Right atrium auricular region (tissue), 2 donors: Measurements from ENCODE around the gene ZHX3. TPM values are rescaled to one million over a fixed set of nuclear protein-coding genes. Genes with fewer than 3 reads are reported as not detected.

Experiments
- DNase-seq: peaks from one replicate; pipeline ENCODE4 v3.0.0-alpha.2; 2019; ENCODE audit warnings: low spot score
- H3K27ac ChIP-seq, 2 donors: fragments of 200-600 bp; sonication (generic); 1 replicate in 1 of 2; 2 replicates in 1 of 2; pipeline ENCODE4 v1.5.1; 2016 to 2019
- H3K27me3 ChIP-seq, 2 donors: fragments of 200-600 bp; sonication (generic); one replicate each; pipeline versions ENCODE4 v1.5.1 to v1.6.0; 2017 to 2019
- H3K36me3 ChIP-seq: fragments of 200-600 bp; sonication (generic); one replicate; pipeline ENCODE4 v1.5.1; 2016
- H3K4me1 ChIP-seq, 2 donors: fragments of 200-600 bp; sonication (generic); one replicate each; pipeline versions ENCODE4 v1.5.1 to v1.6.0; 2017 to 2019
- H3K4me3 ChIP-seq, 2 donors: fragments of 200-600 bp; sonication (generic); 1 replicate in 1 of 2; 2 replicates in 1 of 2; pipeline ENCODE4 v1.5.1; 2017 to 2019; ENCODE audit warnings: mild to moderate bottlenecking in 1 of 2, moderate library complexity in 1 of 2
- H3K9me3 ChIP-seq, 2 donors: fragments of 200-600 bp; sonication (generic); one replicate each; pipeline ENCODE4 v1.5.1; 2019
- total RNA-seq, 2 donors: library from RNA; depleted of rRNA; stranded (reverse); fragments of >200 nt; gene quantifications; one replicate each; pipeline ENCODE4 v1.1.0, GENCODE V29; 2016
- TF ChIP-seq, protein P1 (sequence below), 2 donors: fragments of 200-600 bp; sonication (generic); IDR thresholded peaks; one replicate each; pipeline ENCODE4 v1.5.1; 2019; ENCODE audit warnings: antibody characterized with exemption in 2 of 2

Gene ZHX3
- total RNA-seq, 2 donors from 2014 or later: 23.8 to 25.7 TPM

DNA sequence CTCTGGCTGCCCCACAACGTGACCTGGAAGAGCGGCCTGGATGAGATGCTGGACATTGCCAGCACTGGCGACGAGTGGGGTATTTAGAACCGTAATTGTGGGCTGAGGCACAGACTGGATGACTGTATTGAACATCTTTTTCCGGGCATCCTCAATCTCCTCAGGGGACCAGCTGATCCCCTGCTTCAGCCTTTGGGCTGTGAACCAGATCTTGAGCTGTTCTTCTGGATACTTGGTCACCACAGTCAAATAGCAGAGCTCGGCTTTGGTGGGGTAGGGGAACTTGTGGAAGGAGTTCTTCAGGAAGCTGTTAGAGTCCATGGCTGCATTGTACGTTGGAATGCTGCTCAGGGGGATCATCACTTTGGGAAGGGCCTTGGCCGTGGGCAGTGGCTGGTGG is 113.9 kb downstream of the ZHX3 start:
- no peak for DNase-seq
- no peak overlapping the region for H3K27ac ChIP-seq
- H3K4me1 ChIP-seq: peaks cover 0 to 8% of the 10 kb centered on the region in 2 donors
- no peak overlapping the region for H3K4me3 ChIP-seq
- H3K9me3 ChIP-seq: peaks cover 0 to 5% of the 10 kb centered on the region in 2 donors
- H3K36me3 ChIP-seq: peaks cover 32% of the 10 kb centered on the region
- H3K27me3 ChIP-seq: no peaks in the 10 kb centered on the region
- TF ChIP-seq, protein P1, sequence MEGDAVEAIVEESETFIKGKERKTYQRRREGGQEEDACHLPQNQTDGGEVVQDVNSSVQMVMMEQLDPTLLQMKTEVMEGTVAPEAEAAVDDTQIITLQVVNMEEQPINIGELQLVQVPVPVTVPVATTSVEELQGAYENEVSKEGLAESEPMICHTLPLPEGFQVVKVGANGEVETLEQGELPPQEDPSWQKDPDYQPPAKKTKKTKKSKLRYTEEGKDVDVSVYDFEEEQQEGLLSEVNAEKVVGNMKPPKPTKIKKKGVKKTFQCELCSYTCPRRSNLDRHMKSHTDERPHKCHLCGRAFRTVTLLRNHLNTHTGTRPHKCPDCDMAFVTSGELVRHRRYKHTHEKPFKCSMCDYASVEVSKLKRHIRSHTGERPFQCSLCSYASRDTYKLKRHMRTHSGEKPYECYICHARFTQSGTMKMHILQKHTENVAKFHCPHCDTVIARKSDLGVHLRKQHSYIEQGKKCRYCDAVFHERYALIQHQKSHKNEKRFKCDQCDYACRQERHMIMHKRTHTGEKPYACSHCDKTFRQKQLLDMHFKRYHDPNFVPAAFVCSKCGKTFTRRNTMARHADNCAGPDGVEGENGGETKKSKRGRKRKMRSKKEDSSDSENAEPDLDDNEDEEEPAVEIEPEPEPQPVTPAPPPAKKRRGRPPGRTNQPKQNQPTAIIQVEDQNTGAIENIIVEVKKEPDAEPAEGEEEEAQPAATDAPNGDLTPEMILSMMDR (IDR thresholded peaks at IDR 0.05): no peak

DNA sequence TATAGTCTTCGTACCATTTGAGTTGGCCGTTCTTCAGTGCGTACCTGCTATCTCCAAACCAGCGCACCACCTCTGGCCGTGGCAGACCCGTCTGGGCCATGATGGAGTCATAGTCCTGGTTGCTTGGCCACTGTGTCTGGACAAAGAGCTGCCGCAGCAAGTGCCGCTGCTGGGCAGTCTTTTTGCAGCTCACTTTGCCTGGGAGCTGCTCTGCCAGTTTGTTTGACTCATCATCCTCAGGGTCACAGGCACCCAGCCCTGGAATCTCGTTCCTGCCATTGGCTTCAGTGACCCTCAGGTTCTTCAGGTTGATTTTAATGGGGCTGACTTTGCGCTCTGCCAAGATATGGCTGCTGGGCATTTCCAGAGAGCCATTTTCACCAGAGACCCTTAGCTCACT is 115.1 kb downstream of the ZHX3 start:
- no peak for DNase-seq
- TF ChIP-seq, protein P1 (IDR thresholded peaks at IDR 0.05): no peak
- no peak overlapping the region for H3K27ac ChIP-seq
- peaks cover 0 to 8% of the 10 kb centered on the region in 2 donors for H3K4me1 ChIP-seq
- peaks cover 0 to 18% of the 10 kb centered on the region in 2 donors for H3K9me3 ChIP-seq
- H3K27me3 ChIP-seq: no peaks in the 10 kb centered on the region
- peaks cover 32% of the 10 kb centered on the region for H3K36me3 ChIP-seq
- H3K4me3 ChIP-seq: no peak overlapping the region

DNA sequence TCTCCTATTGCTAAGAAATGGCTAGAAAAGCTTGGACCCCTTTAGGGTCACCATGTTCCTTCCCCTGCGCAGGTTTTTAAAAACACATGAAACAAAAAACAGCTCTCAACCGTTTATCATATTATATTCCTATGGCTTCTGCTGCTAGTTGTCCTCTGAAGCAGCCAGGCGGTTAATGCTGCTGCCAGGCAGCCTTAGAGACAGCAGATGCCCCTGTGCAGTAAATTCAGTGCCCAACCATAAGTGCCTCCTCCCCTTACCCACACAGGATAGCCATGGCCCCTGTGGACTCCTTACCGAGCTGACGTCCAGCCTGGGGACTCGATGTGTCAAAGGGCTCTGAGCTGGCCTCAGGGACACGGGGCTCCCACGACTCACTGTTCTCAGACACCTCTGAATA is 115.8 kb downstream of the ZHX3 start:
- Histone ChIP-seq H3K4me3 (no peak overlapping the region), H3K9me3 (peaks cover 0 to 18% of the 10 kb centered on the region in 2 donors), H3K36me3 (peaks cover 32% of the 10 kb centered on the region), H3K27me3 (no peaks in the 10 kb centered on the region), H3K27ac (no peak overlapping the region), H3K4me1 (peaks cover 0 to 8% of the 10 kb centered on the region in 2 donors)
- DNase-seq: no peak
- TF ChIP-seq, protein P1 (IDR thresholded peaks at IDR 0.05): no peak

DNA sequence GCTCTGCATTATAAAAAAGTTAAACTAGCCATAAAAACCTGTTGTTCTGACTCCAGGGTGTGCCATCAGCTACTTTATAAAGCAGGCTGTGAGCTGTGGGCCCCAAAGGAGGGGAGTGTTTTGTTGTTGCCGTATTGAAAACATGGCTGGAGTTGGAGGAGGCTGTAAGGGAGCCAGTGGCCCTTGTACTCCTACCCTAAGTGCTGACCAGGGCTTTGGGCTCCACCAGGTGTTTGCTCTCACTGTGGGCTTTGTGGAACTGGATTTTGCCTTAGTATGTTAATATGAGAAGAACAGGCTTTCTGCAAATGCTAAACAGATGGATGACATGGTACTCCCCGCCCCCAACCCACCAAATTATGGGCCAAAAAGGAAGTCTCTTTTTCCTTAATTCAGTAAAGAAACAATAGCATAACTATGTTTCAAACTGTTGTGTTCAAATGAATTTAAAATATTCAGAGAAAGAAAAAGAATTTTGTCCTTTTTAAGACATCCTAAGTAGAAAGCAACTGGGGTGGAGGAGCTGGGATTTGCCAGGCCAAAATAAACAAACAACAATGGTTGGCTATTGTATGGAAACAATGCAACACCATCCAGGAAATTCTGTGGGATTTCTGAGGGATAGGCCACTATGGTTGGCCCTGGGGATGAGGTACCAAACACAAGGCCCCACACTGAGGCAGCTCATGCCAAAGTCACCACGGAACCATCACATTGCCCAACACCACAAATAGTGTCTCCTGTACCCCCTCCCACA is 116.9 kb downstream of the ZHX3 start:
- H3K4me3 ChIP-seq: no peak overlapping the region
- TF ChIP-seq, protein P1 (IDR thresholded peaks at IDR 0.05): no peak
- H3K4me1 ChIP-seq: peaks cover 0 to 8% of the 10 kb centered on the region in 2 donors
- DNase-seq: no peak
- H3K27ac ChIP-seq: peak overlapping the region; percentile 45 to 59
- H3K36me3 ChIP-seq: peaks cover 32% of the 10 kb centered on the region
- H3K9me3 ChIP-seq: peaks cover 0 to 18% of the 10 kb centered on the region in 2 donors
- H3K27me3 ChIP-seq: no peaks in the 10 kb centered on the region

DNA sequence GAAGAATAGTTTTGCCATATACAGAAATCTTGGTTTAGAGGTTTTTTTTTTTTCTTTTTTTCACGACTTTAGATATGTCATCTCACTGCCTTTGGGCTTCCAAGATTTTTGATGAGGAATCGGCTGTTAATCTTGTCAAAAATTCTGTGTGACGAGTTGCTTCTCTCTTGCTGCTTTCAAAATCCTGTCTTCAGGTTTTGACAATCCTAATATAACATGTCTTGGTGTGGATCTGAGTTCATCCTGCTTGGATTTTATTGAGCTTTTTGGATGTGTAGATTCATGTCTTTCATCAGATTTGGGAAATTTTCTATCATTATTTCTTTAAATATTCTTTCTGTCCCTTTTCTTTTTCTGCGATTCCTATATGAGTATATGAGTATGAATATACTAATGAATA is 119.1 kb downstream of the ZHX3 start:
- Histone ChIP-seq H3K4me1 (no peaks in the 10 kb centered on the region), H3K4me3 (no peak overlapping the region), H3K27ac (no peak overlapping the region), H3K36me3 (peaks cover 19% of the 10 kb centered on the region), H3K27me3 (no peaks in the 10 kb centered on the region), H3K9me3 (peaks cover 0 to 20% of the 10 kb centered on the region in 2 donors)
- DNase-seq: no peak
- TF ChIP-seq, protein P1 (IDR thresholded peaks at IDR 0.05): no peak
